GM19023 (cell line): ENCODE results near the gene AQP11.
"Not testable (repeated sequence)": the region's sequence is repeated elsewhere in the genome, so short reads cannot be mapped to it uniquely, and the experiment has no call there.

Experiments used
- ATAC-seq: cut with Tn5 transposase; IDR thresholded peaks from one replicate; pipeline ENCODE4 v1.9.1; 2021; ENCODE audit warnings: mild to moderate bottlenecking, moderate library complexity; ENCODE audit not compliant: unreplicated experiment

AQP11 gene, protein sequence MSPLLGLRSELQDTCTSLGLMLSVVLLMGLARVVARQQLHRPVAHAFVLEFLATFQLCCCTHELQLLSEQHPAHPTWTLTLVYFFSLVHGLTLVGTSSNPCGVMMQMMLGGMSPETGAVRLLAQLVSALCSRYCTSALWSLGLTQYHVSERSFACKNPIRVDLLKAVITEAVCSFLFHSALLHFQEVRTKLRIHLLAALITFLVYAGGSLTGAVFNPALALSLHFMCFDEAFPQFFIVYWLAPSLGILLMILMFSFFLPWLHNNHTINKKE

GRCh38 chr11:77589521-77590193 is at the start of gene AQP11:
Gene AQP11, plus strand, starts transcription at chr11:77589953. Its CDS starts 40 bp downstream, at chr11:77589993.
- ATAC-seq, result peak; percentile 90

DNA sequence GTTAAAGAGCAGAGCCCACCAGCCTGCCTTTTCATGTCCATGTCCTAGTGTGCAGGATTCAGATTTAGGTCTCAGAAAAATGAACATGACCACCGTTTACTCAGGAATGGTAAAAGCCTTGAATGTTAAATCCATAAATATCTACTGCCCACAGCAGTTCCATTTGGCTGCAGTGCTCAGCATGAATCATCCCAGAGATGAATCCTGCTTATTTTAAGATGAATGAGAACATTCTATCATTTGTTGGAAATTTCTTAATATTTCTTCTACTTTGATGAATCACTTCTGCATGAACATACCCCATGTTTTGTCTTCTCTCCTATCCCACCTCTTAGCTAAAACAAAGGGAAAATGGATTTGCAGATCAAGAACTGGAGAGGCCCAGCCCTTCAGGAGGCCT is 47.5 kb upstream of the AQP11 start:
- ATAC-seq, result no peak

GRCh38 chr11:77547047-77547836 is 42.5 kb upstream of the AQP11 start:
- ATAC-seq, result no peak

- ATAC-seq, result no peak
These were observed 41.7 kb upstream of the AQP11 start for GRCh38 chr11:77547863-77548551.

DNA sequence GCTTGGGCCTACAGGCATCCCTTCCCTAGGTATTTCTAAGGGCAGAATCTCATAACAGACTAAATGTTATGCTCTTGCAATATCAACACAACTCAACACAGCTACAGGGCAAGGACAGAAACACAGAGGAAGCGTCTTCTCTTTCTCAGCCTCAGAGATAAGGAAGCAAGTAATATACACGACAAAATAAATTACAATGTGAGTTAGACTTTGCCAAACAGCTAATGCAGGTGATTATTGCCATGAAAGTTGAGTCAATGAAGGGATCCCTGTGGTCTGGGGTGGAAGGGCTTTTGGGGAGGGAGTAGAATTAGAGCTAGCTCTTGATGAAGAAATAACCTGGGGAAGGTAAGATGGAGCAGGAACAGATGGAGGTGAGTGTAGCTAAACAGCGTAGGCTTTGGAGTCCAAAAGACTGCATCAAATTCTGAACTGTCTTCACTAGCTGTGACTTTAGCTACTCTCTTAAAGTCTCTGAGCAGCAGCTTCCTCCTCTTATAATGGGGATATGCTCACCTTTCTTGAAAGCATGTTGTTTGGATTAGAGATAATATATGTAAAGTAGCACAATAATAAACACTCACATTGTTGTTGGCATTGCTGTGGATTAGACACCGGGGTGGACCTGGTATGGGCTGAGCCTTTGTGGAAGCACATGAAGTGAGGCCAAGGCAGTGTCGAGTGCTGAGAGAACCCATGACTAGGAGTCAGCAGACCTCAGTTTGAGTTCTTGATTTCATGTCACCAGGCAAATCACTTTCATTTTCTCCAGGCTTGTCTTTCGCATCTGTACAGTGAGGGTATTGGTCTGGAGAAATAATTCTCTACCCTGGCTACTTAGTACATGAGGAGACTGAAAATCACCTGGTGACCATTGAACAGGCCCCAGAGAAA is 41.0 kb upstream of the AQP11 start:
- no peak for ATAC-seq

DNA sequence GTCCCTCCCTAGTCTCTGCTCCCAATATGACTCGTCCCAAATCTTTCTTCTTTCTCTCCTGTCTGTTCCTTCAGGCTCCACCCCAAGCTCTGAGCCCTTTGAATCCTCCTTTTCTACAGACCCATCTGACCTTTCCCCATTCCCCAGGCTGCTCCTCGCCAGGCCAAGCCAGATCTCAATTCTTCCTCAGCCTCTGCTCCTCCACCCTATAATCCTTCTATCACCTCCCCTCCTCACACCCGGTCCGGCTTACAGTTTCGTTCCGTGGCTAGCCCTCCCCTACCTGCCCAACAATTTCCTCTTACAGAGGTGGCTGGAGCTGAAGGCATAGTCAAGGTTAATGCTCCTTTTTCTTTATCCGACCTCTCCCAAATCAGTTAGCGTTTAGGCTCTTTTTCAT is 38.3 kb upstream of the AQP11 start:
- ATAC-seq, result not testable (repeated sequence)

GRCh38 chr11:77557553-77557952 is 32.2 kb upstream of the AQP11 start:
- ATAC-seq, result no peak

- no peak for ATAC-seq
These were observed 31.4 kb upstream of the AQP11 start for GRCh38 chr11:77558380-77558779.

- no peak for ATAC-seq
These were observed 29.9 kb upstream of the AQP11 start for GRCh38 chr11:77559686-77560401.

- ATAC-seq, result no peak
These were observed 29.1 kb upstream of the AQP11 start for GRCh38 chr11:77560605-77561004.

GRCh38 chr11:77561257-77561656 is 28.5 kb upstream of the AQP11 start:
- no peak for ATAC-seq

DNA sequence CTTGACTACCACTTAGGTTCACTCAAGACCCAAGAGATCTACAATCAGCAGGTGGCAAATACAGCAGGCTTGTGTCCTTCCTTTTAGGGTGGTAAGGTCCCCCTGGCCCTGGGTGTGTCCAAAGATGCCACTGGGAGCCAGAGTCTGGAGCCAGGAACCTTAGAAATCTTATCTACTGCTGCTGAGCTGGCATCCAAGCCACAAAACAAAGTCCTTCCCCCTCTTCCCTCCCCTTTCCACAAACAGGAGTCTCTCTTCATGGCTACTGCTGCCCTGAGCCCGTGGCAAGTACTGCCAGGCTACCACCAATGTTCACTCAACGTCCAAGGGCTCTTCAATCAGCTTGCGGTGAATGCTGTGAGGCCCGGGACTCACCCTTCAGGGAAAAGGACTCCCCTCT is 21.4 kb upstream of the AQP11 start:
- no peak for ATAC-seq

GRCh38 chr11:77568916-77569675 is 20.7 kb upstream of the AQP11 start:
- no peak for ATAC-seq

GRCh38 chr11:77569676-77570070 is 20.1 kb upstream of the AQP11 start:
- no peak for ATAC-seq

DNA sequence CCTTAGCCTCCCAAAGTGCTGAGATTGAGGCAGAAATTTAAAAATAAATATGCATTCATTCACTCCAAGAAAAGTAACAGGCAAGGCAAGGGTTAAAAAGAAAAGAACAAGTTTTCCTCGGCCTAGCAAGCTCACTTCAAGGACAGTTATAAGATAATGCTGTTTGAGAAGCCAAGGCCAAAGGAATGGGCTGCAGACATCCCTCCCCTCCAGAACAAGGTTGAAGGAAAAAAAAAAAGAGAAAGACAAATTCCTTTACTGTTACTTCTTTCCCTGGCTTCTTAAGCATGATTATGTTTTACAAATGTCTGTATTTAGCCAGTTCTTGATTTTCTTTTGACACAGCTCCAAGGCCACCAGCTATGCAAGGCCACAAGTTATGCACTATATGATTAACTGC is 18.9 kb upstream of the AQP11 start:
- ATAC-seq, result not testable (repeated sequence)

- ATAC-seq, result not testable (repeated sequence)
These were observed 14.3 kb upstream of the AQP11 start for GRCh38 chr11:77575428-77575827.

- ATAC-seq, result no peak
These were observed 8.9 kb upstream of the AQP11 start for GRCh38 chr11:77580712-77581337.

- peak; percentile 28 for ATAC-seq
These were observed 602 bp upstream of the AQP11 start for GRCh38 chr11:77589181-77589520.
